ENCODE measurements around the gene SERPINI1.

The SERPINI1 gene

GRCh38 chr3:167854846-167855245 lies 119.3 kb downstream of the SERPINI1 start:
- DNase-seq, result no peak

- no peak for DNase-seq
These were observed 119.8 kb downstream of the SERPINI1 start for GRCh38 chr3:167855306-167855705.

DNA sequence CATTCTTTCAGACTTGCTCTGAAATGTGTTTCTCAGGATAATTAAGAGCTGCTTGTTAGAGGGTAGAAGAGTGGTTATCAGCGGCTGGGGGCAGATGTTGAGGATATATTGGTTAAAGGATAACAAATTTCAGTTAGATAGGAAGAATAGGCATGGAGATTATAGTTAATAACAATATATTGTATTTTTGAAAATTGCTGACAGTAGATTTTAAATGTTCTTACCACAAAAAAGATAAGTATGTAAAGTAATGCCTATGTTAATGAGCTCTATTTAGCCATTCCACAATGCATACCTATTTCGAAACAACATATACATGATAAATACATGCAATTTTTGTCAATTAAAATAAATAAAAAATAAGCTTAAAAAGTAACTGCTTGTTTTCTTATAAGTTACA lies 123.3 kb downstream of the SERPINI1 start:
- no peak for DNase-seq

- DNase-seq, result no peak
These were observed 124.1 kb downstream of the SERPINI1 start for GRCh38 chr3:167859610-167860009.

DNA sequence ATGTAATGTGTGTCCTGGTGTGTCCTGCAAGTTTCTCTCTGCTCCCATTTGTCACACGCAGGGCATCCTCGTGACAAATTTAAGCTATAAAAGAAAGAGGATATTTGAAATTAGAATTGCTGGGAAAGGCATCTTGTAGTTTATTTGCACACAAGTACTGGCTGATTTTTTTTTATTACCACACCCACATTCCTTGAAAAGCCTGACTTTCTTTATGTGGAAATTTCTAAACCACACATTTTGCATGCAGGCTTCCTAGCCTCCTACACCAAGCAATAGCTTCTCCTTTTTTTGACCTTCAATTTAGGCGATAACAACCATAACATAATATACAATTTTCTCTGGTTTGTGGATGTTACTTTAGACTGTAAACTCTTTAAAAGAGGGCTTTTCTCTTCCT lies 126.1 kb downstream of the SERPINI1 start:
- DNase-seq, result no peak

DNA sequence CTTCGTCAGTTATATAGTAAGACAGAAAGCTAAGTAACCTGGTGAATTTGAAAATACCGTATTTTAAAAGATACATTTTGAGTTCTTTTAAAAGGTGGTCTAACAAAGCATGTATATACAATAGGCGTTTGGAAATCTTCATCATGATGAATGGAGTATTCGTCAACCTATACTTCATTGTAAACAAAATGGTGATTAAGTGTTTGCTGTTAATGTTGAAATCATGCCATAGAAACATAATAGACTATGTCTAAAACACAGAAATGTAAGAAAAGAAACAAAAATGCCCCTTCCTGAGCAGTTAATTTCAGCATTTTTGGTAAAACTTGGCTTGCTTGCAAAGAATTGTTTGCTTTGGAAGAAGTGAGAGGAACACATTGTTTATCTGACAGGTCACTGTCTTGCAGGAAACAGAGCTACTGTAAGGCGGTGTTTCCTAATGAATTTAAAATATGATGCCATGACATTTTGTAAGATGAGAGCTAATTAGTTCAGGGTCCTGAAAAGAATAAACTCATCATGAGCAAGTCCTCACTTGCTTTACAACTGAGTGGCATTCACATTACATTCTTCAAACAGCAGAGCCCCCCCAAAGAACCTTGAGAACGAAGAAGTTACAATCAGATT lies 126.7 kb downstream of the SERPINI1 start:
- no peak for DNase-seq

DNA sequence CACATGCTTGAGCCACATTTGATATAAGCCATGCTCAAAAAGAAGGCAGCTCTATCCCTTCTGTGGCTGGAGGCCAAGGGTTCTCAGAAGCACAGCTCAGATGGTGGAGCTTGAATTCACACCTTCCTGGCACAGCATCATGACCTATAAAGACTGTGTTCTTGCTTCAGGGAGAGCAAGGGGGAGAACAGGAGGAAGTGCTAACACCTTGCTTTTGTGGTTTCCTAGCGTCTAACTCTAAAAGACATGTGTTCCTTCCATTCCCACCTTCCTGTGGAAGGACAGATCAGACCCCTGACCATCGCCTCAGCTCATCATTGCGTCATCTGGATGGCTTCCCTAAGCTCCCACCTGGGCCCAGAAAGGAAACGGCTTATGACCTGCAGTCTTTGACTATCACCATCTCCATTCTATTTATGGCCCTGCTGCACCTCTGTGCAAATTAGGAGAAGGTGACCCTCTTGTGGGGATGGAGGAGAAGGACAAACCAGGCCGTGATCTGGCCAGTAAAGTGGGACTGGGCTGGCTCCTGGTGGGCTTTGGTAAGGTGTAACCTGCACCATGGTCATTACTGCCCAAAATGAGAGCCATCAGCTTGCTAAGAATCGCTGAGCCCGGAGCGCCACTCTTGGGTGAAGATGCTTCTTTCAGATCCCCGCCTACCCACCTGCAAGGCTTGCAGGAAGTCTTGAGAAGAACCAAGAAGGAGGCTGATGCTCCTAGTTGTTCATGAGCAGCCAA lies 128.5 kb downstream of the SERPINI1 start:
- DNase-seq, result no peak

DNA sequence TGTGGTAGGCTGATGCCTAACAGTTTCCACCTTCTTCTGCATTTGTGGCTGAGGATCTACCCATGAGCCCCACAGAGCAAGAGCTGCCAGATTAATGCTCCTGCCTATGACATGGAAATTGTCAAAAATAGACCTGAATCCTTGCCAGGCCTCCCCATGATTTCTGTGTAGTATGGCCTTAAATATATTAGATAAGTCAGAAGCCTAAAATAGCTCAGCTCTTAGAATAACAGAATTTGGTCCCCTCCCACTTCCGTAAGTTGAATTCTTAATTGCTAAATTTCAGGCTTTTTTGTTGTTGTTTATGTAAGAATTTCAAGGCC lies 129.0 kb downstream of the SERPINI1 start:
- no peak for DNase-seq

GRCh38 chr3:167866331-167866730 lies 130.8 kb downstream of the SERPINI1 start:
- DNase-seq, result no peak

- no peak for DNase-seq
These were observed 132.5 kb downstream of the SERPINI1 start for GRCh38 chr3:167867981-167868380.

- DNase-seq, result no peak
These were observed 134.7 kb downstream of the SERPINI1 start for GRCh38 chr3:167870181-167870580.

- no peak for DNase-seq
These were observed 135.2 kb downstream of the SERPINI1 start for GRCh38 chr3:167870759-167871158.

GRCh38 chr3:167872032-167872431 lies 136.5 kb downstream of the SERPINI1 start:
- no peak for DNase-seq

DNA sequence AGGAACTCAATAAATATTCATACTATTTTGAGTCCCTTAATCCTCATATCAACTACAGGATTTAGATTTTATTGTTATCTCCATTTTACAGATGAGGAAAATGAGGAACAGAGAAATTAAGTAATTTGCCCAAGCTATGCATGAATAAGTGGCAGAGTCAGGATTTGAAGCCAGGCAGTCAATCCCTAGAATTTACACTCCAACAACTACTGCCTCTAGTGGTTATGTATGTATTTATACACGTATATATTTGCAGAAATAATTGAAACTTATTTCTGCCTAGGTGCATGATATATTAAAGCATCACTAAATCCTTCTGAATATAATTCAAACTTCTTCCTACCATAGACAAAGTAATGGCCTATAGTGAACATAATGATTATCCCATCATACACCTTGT lies 137.4 kb downstream of the SERPINI1 start:
- DNase-seq, result no peak

GRCh38 chr3:167874671-167875372 lies 139.3 kb downstream of the SERPINI1 start:
- no peak for DNase-seq
